ENCODE measurements around the gene OCA2.

OCA2 gene

DNA sequence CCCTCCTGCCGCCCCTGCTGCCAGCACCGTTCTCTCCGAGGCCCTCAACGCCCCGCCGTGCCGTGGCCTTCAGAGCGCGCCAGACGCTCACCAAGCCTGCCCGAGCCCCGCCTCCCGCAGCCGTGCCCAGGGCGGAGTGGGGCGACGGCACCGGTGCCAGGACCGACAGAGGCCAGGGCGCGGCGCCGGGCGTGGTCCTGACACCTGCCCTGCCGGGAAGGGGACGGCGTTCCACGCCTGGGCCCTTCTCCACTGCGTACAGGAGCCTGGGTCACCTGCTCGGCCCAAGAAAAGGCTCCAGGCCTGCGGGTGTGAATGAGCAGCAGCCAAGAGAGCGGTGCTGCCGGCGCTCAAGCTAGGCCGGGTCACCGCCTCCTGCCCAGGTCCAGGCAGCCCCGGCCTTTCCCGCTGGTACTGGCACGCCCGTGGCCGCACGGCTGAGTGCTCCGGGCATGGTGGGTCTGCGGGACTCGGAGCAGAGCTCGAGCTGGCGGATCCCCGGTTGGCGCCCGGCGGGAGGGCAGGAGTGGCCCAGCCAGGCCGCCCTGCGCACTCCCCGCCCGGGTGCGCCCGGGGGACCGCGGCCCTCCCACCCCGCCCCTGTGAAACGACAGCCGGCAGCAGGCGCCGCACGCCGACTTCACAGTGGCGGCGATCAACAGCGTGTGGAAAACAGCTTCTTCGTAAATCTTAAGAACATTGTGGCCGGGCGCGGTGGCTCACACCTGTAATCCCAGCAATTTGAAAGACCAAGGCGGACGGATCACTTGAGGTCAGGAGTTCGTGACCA is 4.2 kb downstream of the OCA2 start:
- no peaks in the 10 kb centered on the region for H3K36me3 ChIP-seq (ENCODE audit: insufficient read depth, insufficient read length, low read length)
- peak overlapping the region; percentile 64 for H3K9ac ChIP-seq (ENCODE audit: insufficient read length, low read depth)
- peaks cover 8% of the 10 kb centered on the region for H3K4me1 ChIP-seq (ENCODE audit: insufficient read depth, insufficient read length)
- TF ChIP-seq YY1 (IDR thresholded peaks at IDR 0.05; ENCODE audit: insufficient read depth, insufficient read length) (no peak), SUZ12 (IDR thresholded peaks at IDR 0.05; ENCODE audit: extremely low read depth, insufficient read depth, insufficient read length) (no peak), ZNF274 (IDR thresholded peaks at IDR 0.05; ENCODE audit: low read depth, low read length) (no peak)
- peaks cover 54% of the 10 kb centered on the region for H3K27me3 ChIP-seq (ENCODE audit: insufficient read depth, insufficient read length)
- H3K9me3 ChIP-seq (ENCODE audit: insufficient read depth, low read length): peaks cover 11% of the 10 kb centered on the region
- peak overlapping the region; percentile 37 for H3K4me3 ChIP-seq (ENCODE audit: insufficient read length, low read depth)
- no peak for DNase-seq (ENCODE audit: low read depth, low spot score)

DNA sequence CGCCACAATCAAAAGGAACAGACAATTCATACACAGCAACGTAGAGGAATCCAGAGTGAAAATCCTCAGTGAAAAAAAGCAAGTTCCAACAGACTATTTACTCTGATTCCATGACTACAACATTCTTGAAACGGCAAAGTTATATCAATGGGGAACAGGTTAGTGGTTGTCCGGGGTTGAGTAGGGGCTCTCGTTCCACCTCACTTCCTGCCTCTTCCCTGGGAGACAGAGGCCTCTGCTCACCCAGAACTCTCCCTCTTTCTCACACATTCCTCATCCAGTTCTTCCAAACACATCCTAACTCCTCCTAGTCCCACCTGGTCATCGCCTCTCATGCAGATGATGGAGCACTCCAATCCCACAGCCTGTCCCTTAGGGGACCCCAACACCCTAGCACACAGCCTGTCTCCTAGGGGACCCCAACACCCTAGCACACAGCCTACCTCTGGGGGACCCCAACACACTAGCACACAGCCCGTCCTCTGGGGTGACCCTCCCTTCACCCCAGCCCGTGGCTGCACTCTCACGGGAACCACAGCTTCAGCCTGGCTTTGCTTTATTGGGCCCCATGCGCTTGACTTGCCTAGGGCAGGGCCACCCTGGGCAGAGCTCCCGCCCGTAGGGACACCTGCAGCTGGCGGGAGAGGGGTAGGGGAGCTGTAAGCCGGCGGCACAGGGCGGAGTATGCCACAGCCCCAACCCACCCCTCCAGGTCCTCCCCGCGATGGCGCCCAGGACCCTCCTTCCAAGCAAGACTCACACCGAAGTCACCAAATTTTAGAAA is 5.2 kb downstream of the OCA2 start:
- Histone ChIP-seq H3K36me3 (ENCODE audit: insufficient read depth, insufficient read length, low read length) (no peaks in the 10 kb centered on the region), H3K9ac (ENCODE audit: insufficient read length, low read depth) (no peak overlapping the region), H3K4me3 (ENCODE audit: insufficient read length, low read depth) (no peak overlapping the region), H3K27me3 (ENCODE audit: insufficient read depth, insufficient read length) (peaks cover 47% of the 10 kb centered on the region), H3K4me1 (ENCODE audit: insufficient read depth, insufficient read length) (peaks cover 8% of the 10 kb centered on the region), H3K9me3 (ENCODE audit: insufficient read depth, low read length) (peaks cover 11% of the 10 kb centered on the region)
- no peak for TF ChIP-seq SUZ12 (IDR thresholded peaks at IDR 0.05; ENCODE audit: extremely low read depth, insufficient read depth, insufficient read length)
- no peak for TF ChIP-seq ZNF274 (IDR thresholded peaks at IDR 0.05; ENCODE audit: low read depth, low read length)
- TF ChIP-seq YY1 (IDR thresholded peaks at IDR 0.05; ENCODE audit: insufficient read depth, insufficient read length): no peak
- no peak for DNase-seq (ENCODE audit: low read depth, low spot score)

DNA sequence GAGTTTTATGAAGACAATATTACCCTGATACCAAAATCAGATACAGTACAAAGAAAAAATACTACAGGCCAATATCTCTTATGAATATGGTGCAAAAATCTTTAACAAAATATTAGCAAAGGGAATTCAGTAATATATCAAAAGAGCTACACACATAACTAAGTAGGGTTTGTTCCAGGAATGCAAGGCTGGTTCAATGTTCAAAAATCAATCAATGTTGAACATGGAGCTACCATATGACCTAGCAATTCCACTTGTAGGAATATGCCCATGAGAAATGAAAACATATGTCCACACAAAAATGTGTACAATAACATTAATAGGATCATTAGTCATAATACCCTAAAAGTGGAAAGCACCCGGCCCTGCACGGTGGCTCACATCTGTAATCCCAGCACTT is 7.8 kb downstream of the OCA2 start:
- Histone ChIP-seq H3K9ac (ENCODE audit: insufficient read length, low read depth) (no peak overlapping the region), H3K4me1 (ENCODE audit: insufficient read depth, insufficient read length) (no peaks in the 10 kb centered on the region), H3K4me3 (ENCODE audit: insufficient read length, low read depth) (no peak overlapping the region), H3K36me3 (ENCODE audit: insufficient read depth, insufficient read length, low read length) (no peaks in the 10 kb centered on the region), H3K9me3 (ENCODE audit: insufficient read depth, low read length) (peaks cover 11% of the 10 kb centered on the region), H3K27me3 (ENCODE audit: insufficient read depth, insufficient read length) (peaks cover 21% of the 10 kb centered on the region)
- TF ChIP-seq SUZ12 (IDR thresholded peaks at IDR 0.05; ENCODE audit: extremely low read depth, insufficient read depth, insufficient read length) (no peak), YY1 (IDR thresholded peaks at IDR 0.05; ENCODE audit: insufficient read depth, insufficient read length) (no peak), ZNF274 (IDR thresholded peaks at IDR 0.05; ENCODE audit: low read depth, low read length) (no peak)
- no peak for DNase-seq (ENCODE audit: low read depth, low spot score)

- H3K4me1 ChIP-seq (ENCODE audit: insufficient read depth, insufficient read length): no peaks in the 10 kb centered on the region
- no peak for DNase-seq (ENCODE audit: low read depth, low spot score)
- peaks cover 23% of the 10 kb centered on the region for H3K9me3 ChIP-seq (ENCODE audit: insufficient read depth, low read length)
- H3K27me3 ChIP-seq (ENCODE audit: insufficient read depth, insufficient read length): no peaks in the 10 kb centered on the region
- TF ChIP-seq SUZ12 (IDR thresholded peaks at IDR 0.05; ENCODE audit: extremely low read depth, insufficient read depth, insufficient read length) (no peak), ZNF274 (IDR thresholded peaks at IDR 0.05; ENCODE audit: low read depth, low read length) (no peak)
- H3K9ac ChIP-seq (ENCODE audit: insufficient read length, low read depth): no peak overlapping the region
- no peaks in the 10 kb centered on the region for H3K36me3 ChIP-seq (ENCODE audit: insufficient read depth, insufficient read length, low read length)
- no peak overlapping the region for H3K4me3 ChIP-seq (ENCODE audit: insufficient read length, low read depth)
Observed at GRCh38 chr15:28086175-28086703, 12.9 kb downstream of the OCA2 start.

GRCh38 chr15:28085489-28086174 is 13.5 kb downstream of the OCA2 start:
- no peak overlapping the region for H3K9ac ChIP-seq (ENCODE audit: insufficient read length, low read depth)
- no peak overlapping the region for H3K4me3 ChIP-seq (ENCODE audit: insufficient read length, low read depth)
- H3K9me3 ChIP-seq (ENCODE audit: insufficient read depth, low read length): peaks cover 17% of the 10 kb centered on the region
- no peak for TF ChIP-seq YY1 (IDR thresholded peaks at IDR 0.05; ENCODE audit: insufficient read depth, insufficient read length)
- TF ChIP-seq SUZ12 (IDR thresholded peaks at IDR 0.05; ENCODE audit: extremely low read depth, insufficient read depth, insufficient read length): no peak
- no peak for TF ChIP-seq ZNF274 (IDR thresholded peaks at IDR 0.05; ENCODE audit: low read depth, low read length)
- H3K4me1 ChIP-seq (ENCODE audit: insufficient read depth, insufficient read length): no peaks in the 10 kb centered on the region
- no peaks in the 10 kb centered on the region for H3K36me3 ChIP-seq (ENCODE audit: insufficient read depth, insufficient read length, low read length)
- H3K27me3 ChIP-seq (ENCODE audit: insufficient read depth, insufficient read length): no peaks in the 10 kb centered on the region
- DNase-seq (ENCODE audit: low read depth, low spot score): no peak

- DNase-seq (ENCODE audit: low read depth, low spot score): no peak
- Histone ChIP-seq H3K36me3 (ENCODE audit: insufficient read depth, insufficient read length, low read length) (no peaks in the 10 kb centered on the region), H3K4me1 (ENCODE audit: insufficient read depth, insufficient read length) (no peaks in the 10 kb centered on the region), H3K27me3 (ENCODE audit: insufficient read depth, insufficient read length) (no peaks in the 10 kb centered on the region), H3K9ac (ENCODE audit: insufficient read length, low read depth) (no peak overlapping the region), H3K9me3 (ENCODE audit: insufficient read depth, low read length) (peaks cover 16% of the 10 kb centered on the region; the same call in 1 of the 2 replicates), H3K4me3 (ENCODE audit: insufficient read length, low read depth) (no peak overlapping the region)
- TF ChIP-seq ZNF274 (IDR thresholded peaks at IDR 0.05; ENCODE audit: low read depth, low read length) (no peak), YY1 (IDR thresholded peaks at IDR 0.05; ENCODE audit: insufficient read depth, insufficient read length) (no peak), SUZ12 (IDR thresholded peaks at IDR 0.05; ENCODE audit: extremely low read depth, insufficient read depth, insufficient read length) (no peak)
Observed at GRCh38 chr15:28084547-28084946, 14.6 kb downstream of the OCA2 start.

All from NT2/D1 (cell line).